Mesendoderm (in vitro differentiated cells): ENCODE measurements around the gene ZNF827.

Experiments used
- DNase-seq: peaks from one replicate; pipeline ENCODE4 v3.0.0; 2013
- H2AK5ac ChIP-seq: 2 replicates; pipeline ENCODE4 v1.6.1; 2013; ENCODE audit warnings: low read length, inconsistent platforms
- H2BK120ac ChIP-seq: 2 replicates; pipeline ENCODE4 v1.6.1; 2013; ENCODE audit warnings: low read depth, mild to moderate bottlenecking, low read length, moderate library complexity, mixed read lengths
- H2BK15ac ChIP-seq: replicated peaks from 2 replicates; pipeline ENCODE4 v1.6.1; 2013; ENCODE audit warnings: low read depth, mild to moderate bottlenecking, moderate library complexity
- H2BK5ac ChIP-seq: 2 replicates; pipeline ENCODE4 v1.6.1; 2013; ENCODE audit warnings: low read length, inconsistent platforms
- H3K18ac ChIP-seq: 2 replicates; pipeline ENCODE4 v1.6.1; 2013; ENCODE audit warnings: mild to moderate bottlenecking, low read length, mixed read lengths
- H3K23ac ChIP-seq: one replicate; pipeline ENCODE4 v1.6.1; 2013; ENCODE audit warnings: low read length
- H3K27ac ChIP-seq: 2 replicates; pipeline ENCODE4 v1.5.1; 2013; ENCODE audit warnings: low read depth, mild to moderate bottlenecking, inconsistent platforms, low read length, moderate library complexity
- H3K27me3 ChIP-seq: 2 replicates; pipeline ENCODE4 v1.6.1; 2013; ENCODE audit warnings: low read length, control low read depth, mild to moderate bottlenecking, inconsistent platforms; ENCODE audit not compliant: insufficient read depth, poor library complexity
- H3K36me3 ChIP-seq: 2 replicates; pipeline ENCODE4 v1.6.1; 2013; ENCODE audit warnings: low read length, inconsistent platforms; ENCODE audit not compliant: control insufficient read depth, insufficient read depth
- H3K4ac ChIP-seq: one replicate; pipeline ENCODE4 v1.6.1; 2013; ENCODE audit warnings: low read depth, mild to moderate bottlenecking, low read length, moderate library complexity
- H3K4me1 ChIP-seq: 2 replicates; pipeline ENCODE4 v1.6.1; 2013; ENCODE audit warnings: low read depth, low read length, inconsistent platforms; ENCODE audit not compliant: control insufficient read depth
- H3K4me2 ChIP-seq: 2 replicates; pipeline ENCODE4 v1.6.1; 2013; ENCODE audit warnings: low read length
- H3K4me3 ChIP-seq: 2 replicates; pipeline ENCODE4 v1.5.1; 2013; ENCODE audit warnings: mild to moderate bottlenecking, low read length
- H3K56ac ChIP-seq: one replicate; pipeline ENCODE4 v1.6.1; 2013; ENCODE audit warnings: low read length
- H3K79me1 ChIP-seq: 2 replicates; pipeline ENCODE4 v1.6.1; 2013; ENCODE audit warnings: low read length, inconsistent platforms
- H3K79me2 ChIP-seq: 2 replicates; pipeline ENCODE4 v1.6.1; 2013; ENCODE audit warnings: mild to moderate bottlenecking, low read length; ENCODE audit not compliant: control insufficient read depth, insufficient read depth
- H3K9ac ChIP-seq: 2 replicates; pipeline ENCODE4 v1.6.1; 2013; ENCODE audit warnings: low read length, inconsistent platforms
- H4K5ac ChIP-seq: one replicate; pipeline ENCODE4 v1.6.1; 2013; ENCODE audit warnings: low read length
- H4K8ac ChIP-seq: one replicate; pipeline ENCODE4 v1.6.1; 2013; ENCODE audit warnings: low read depth, mild to moderate bottlenecking, control low read depth, low read length, moderate library complexity
- WGBS: extraction: QIAGEN DNeasy Blood & Tissue Kit; methylation state at CpG from one replicate; pipeline ENCODE4 v1.1.7; 2013; ENCODE audit warnings: low lambda C conversion rate, missing lambda C conversion rate; ENCODE audit not compliant: insufficient coverage; ENCODE audit errors: extremely low coverage; 5-methylcytosine and 5-hydroxymethylcytosine counted together

The ZNF827 gene

DNA sequence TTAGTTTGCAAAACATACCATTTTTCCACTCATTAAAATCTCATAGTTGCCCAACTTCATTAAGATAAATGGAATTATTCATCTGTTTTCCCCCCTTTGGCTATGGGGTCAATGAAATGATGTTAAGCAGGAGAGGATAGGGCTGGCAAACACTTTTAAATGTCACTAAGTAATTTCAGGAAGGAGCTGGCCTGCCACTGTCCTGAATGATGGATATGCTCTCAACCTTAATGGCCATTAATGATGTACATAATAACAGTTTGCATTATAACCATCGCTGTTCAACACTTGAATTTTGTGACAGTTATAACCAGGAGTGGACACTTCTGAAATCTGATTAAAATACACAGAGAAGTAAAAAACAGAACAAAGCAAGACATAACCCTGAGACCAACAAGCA is 181.4 kb downstream of the ZNF827 start:
- Histone ChIP-seq H3K4ac (no peak overlapping the region), H2BK15ac (no peak overlapping the region), H3K18ac (no peak overlapping the region), H3K4me3 (no peak overlapping the region), H3K4me2 (no peak overlapping the region), H4K8ac (no peak overlapping the region), H3K27me3 (no peaks in the 10 kb centered on the region), H3K36me3 (peaks cover 2% of the 10 kb centered on the region), H2BK120ac (no peak overlapping the region), H3K56ac (no peak overlapping the region), H3K79me1 (no peaks in the 10 kb centered on the region), H3K23ac (no peak overlapping the region), H2AK5ac (no peak overlapping the region), H4K5ac (no peak overlapping the region), H3K79me2 (no peaks in the 10 kb centered on the region), H3K27ac (no peak overlapping the region), H2BK5ac (no peak overlapping the region), H3K9ac (no peak overlapping the region), H3K4me1 (no peaks in the 10 kb centered on the region)
- no peak for DNase-seq
- no CpG with 5 or more reads among the region's 1 CpG for WGBS

- H2AK5ac ChIP-seq, result no peak overlapping the region
- no peak overlapping the region for H3K4me3 ChIP-seq
- no peaks in the 10 kb centered on the region for H3K4me1 ChIP-seq
- no peak overlapping the region for H3K4me2 ChIP-seq
- H3K79me2 ChIP-seq, result no peaks in the 10 kb centered on the region
- no peak overlapping the region for H3K4ac ChIP-seq
- no peak overlapping the region for H4K8ac ChIP-seq
- no peak overlapping the region for H3K56ac ChIP-seq
- H3K9ac ChIP-seq, result no peak overlapping the region
- no peak overlapping the region for H4K5ac ChIP-seq
- WGBS, result no CpG with 5 or more reads among the region's 1 CpG
- no peak overlapping the region for H2BK120ac ChIP-seq
- no peak overlapping the region for H3K18ac ChIP-seq
- H2BK15ac ChIP-seq, result no peak overlapping the region
- H3K23ac ChIP-seq, result no peak overlapping the region
- no peaks in the 10 kb centered on the region for H3K27me3 ChIP-seq
- H2BK5ac ChIP-seq, result no peak overlapping the region
- no peaks in the 10 kb centered on the region for H3K79me1 ChIP-seq
- DNase-seq, result no peak
- peaks cover under 1% of the 10 kb centered on the region for H3K36me3 ChIP-seq
- H3K27ac ChIP-seq, result no peak overlapping the region
These were observed 182.4 kb downstream of the ZNF827 start for GRCh38 chr4:145756244-145756643.

- DNase-seq, result no peak
- H3K23ac ChIP-seq, result no peak overlapping the region
- no peaks in the 10 kb centered on the region for H3K79me2 ChIP-seq
- no peak overlapping the region for H3K4me2 ChIP-seq
- H2AK5ac ChIP-seq, result no peak overlapping the region
- H4K8ac ChIP-seq, result no peak overlapping the region
- no CpG with 5 or more reads among the region's 2 CpGs for WGBS
- no peak overlapping the region for H4K5ac ChIP-seq
- no peaks in the 10 kb centered on the region for H3K79me1 ChIP-seq
- no peaks in the 10 kb centered on the region for H3K4me1 ChIP-seq
- no peaks in the 10 kb centered on the region for H3K27me3 ChIP-seq
- H3K18ac ChIP-seq, result no peak overlapping the region
- no peak overlapping the region for H3K4me3 ChIP-seq
- H3K9ac ChIP-seq, result no peak overlapping the region
- H3K27ac ChIP-seq, result no peak overlapping the region
- no peak overlapping the region for H3K4ac ChIP-seq
- H2BK15ac ChIP-seq, result no peak overlapping the region
- no peaks in the 10 kb centered on the region for H3K36me3 ChIP-seq
- H3K56ac ChIP-seq, result no peak overlapping the region
- H2BK120ac ChIP-seq, result no peak overlapping the region
- no peak overlapping the region for H2BK5ac ChIP-seq
These were observed 182.8 kb downstream of the ZNF827 start for GRCh38 chr4:145755802-145756201.

GRCh38 chr4:145743641-145744040 is 195.0 kb downstream of the ZNF827 start:
- Histone ChIP-seq H3K36me3 (no peaks in the 10 kb centered on the region), H2BK15ac (no peak overlapping the region), H3K79me1 (no peaks in the 10 kb centered on the region), H3K4me3 (no peak overlapping the region), H4K5ac (no peak overlapping the region), H3K56ac (no peak overlapping the region), H3K4ac (no peak overlapping the region), H3K4me2 (no peak overlapping the region), H3K79me2 (no peaks in the 10 kb centered on the region), H3K23ac (no peak overlapping the region), H2BK120ac (no peak overlapping the region), H3K4me1 (peaks cover 6% of the 10 kb centered on the region), H2BK5ac (no peak overlapping the region), H3K9ac (no peak overlapping the region), H3K18ac (peak overlapping the region; percentile 30), H3K27me3 (no peaks in the 10 kb centered on the region), H2AK5ac (no peak overlapping the region), H3K27ac (no peak overlapping the region), H4K8ac (no peak overlapping the region)
- WGBS, result no CpG with 5 or more reads among the region's 2 CpGs
- peak; percentile 73 for DNase-seq

DNA sequence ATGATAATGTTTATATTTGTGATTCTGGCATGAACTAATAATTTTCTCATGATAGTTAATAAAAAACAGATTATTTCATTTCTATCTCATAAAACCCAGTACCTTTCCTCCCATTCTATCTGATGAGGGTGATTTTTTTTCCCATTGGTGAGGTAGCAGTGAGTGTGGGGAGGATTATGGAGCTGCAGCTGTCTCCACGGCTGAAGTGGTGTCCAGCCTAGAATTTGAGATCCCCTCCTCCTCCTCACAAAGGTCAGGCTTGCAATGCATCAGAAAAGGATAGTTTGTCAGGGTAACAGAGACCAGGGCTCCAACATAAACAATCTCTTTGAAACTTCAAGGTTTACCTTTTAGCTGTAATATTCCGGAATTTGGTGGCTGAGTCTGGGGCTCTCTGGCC is 197.8 kb downstream of the ZNF827 start:
- no peak overlapping the region for H4K5ac ChIP-seq
- H3K4ac ChIP-seq, result no peak overlapping the region
- peaks cover 12% of the 10 kb centered on the region for H3K4me1 ChIP-seq
- no peak overlapping the region for H3K56ac ChIP-seq
- no peak overlapping the region for H3K4me3 ChIP-seq
- H3K4me2 ChIP-seq, result no peak overlapping the region
- no peaks in the 10 kb centered on the region for H3K27me3 ChIP-seq
- no CpG with 5 or more reads among the region's 2 CpGs for WGBS
- no peaks in the 10 kb centered on the region for H3K79me2 ChIP-seq
- H3K36me3 ChIP-seq, result no peaks in the 10 kb centered on the region
- H3K79me1 ChIP-seq, result no peaks in the 10 kb centered on the region
- no peak overlapping the region for H3K9ac ChIP-seq
- H3K23ac ChIP-seq, result no peak overlapping the region
- no peak overlapping the region for H3K27ac ChIP-seq
- H2BK15ac ChIP-seq, result peak overlapping the region; percentile 93
- H3K18ac ChIP-seq, result no peak overlapping the region
- no peak overlapping the region for H2BK120ac ChIP-seq
- H2BK5ac ChIP-seq, result no peak overlapping the region
- no peak for DNase-seq
- H2AK5ac ChIP-seq, result no peak overlapping the region
- H4K8ac ChIP-seq, result no peak overlapping the region

- Histone ChIP-seq H3K56ac (no peak overlapping the region), H4K8ac (no peak overlapping the region), H2BK5ac (no peak overlapping the region), H2BK15ac (no peak overlapping the region), H3K27ac (no peak overlapping the region), H3K9ac (no peak overlapping the region), H3K79me1 (no peaks in the 10 kb centered on the region), H3K4ac (no peak overlapping the region), H3K36me3 (no peaks in the 10 kb centered on the region), H2AK5ac (no peak overlapping the region), H3K4me1 (peaks cover 17% of the 10 kb centered on the region), H3K18ac (no peak overlapping the region), H3K4me3 (no peak overlapping the region), H4K5ac (no peak overlapping the region), H3K23ac (no peak overlapping the region), H3K4me2 (no peak overlapping the region), H2BK120ac (no peak overlapping the region), H3K79me2 (no peaks in the 10 kb centered on the region), H3K27me3 (no peaks in the 10 kb centered on the region)
- WGBS, result no CpG with 5 or more reads among the region's 5 CpGs
- peak; percentile 59 for DNase-seq
These were observed 198.8 kb downstream of the ZNF827 start for GRCh38 chr4:145739845-145740244.
